Activated CD4-positive, alpha-beta T cell treated with anti-CD3 and anti-CD28 coated beads for 36 hours (primary cell): Measurements from ENCODE around the gene MUSK. TPM values are rescaled to one million over a fixed set of nuclear protein-coding genes. Genes with fewer than 3 reads are reported as not detected.

Experiments
- ATAC-seq: fragments of 200-7000 bp; cut with Tn5 transposase; one replicate; pipeline ENCODE4 v1.10.0; 2021; ENCODE audit warnings: mild to moderate bottlenecking, moderate library complexity
- CTCF ChIA-PET: fragments of 350-600 bp; sonication (Branson Sonifier 250); formaldehyde crosslinking; loops from one replicate; lab custom pipeline; 2021; ENCODE audit warnings: antibody characterized with exemption; lab: Charles Lee
- POLR2A ChIA-PET: fragments of 350-600 bp; sonication (Branson Sonifier 250); formaldehyde crosslinking; loops from one replicate; lab custom pipeline; 2021; ENCODE audit warnings: antibody characterized with exemption, inconsistent platforms; lab: Charles Lee
- DNase-seq: peaks from one replicate; pipeline ENCODE4 v3.0.0-alpha.2; 2020
- H3K27ac Mint-ChIP-seq: one replicate; pipeline ENCODE4 v1.8.0; 2021; ENCODE audit warnings: mixed read lengths
- H3K27me3 Mint-ChIP-seq: one replicate; pipeline ENCODE4 v1.8.0; 2021; ENCODE audit warnings: mixed read lengths
- H3K36me3 Mint-ChIP-seq: one replicate; pipeline ENCODE4 v1.8.0; 2021; ENCODE audit warnings: low read depth, mixed read lengths
- H3K4me1 Mint-ChIP-seq: one replicate; pipeline ENCODE4 v1.8.0; 2021; ENCODE audit warnings: mixed read lengths
- H3K4me3 Mint-ChIP-seq: one replicate; pipeline ENCODE4 v1.8.0; 2021; ENCODE audit warnings: mild to moderate bottlenecking, moderate library complexity, mixed read lengths
- H3K9me3 Mint-ChIP-seq: one replicate; pipeline ENCODE4 v1.8.0; 2021; ENCODE audit warnings: low read depth, mixed read lengths
- intact Hi-C, 2 experiments: fragments of 100-400 bp; cut with DNase I in 1 of 2; cut with micrococcal nuclease in 1 of 2; formaldehyde crosslinking; loops; one replicate each; pipeline versions ENCODE4 v1.14.2 to v1.15.1; 2022 to 2024; cut with DNase I, micrococcal nuclease
- total RNA-seq, 2 experiments: library from RNA; stranded (reverse); gene quantifications; one replicate each; pipeline ENCODE4 v1.2.3, GENCODE V29; 2021

MUSK gene
- not detected for total RNA-seq

- DNase-seq = no peak
- H3K4me3 Mint-ChIP-seq = no peak within 1 kb of the TSS
- intact Hi-C loops = no loop called here
- H3K27ac Mint-ChIP-seq = no peak within 1 kb of the TSS
- ChIA-PET CTCF (no interaction called here), POLR2A (no interaction called here)
- no peaks in the 10 kb centered on the region for H3K27me3 Mint-ChIP-seq
- H3K36me3 Mint-ChIP-seq = no peaks in the 10 kb centered on the region
- no peaks in the 10 kb centered on the region for H3K9me3 Mint-ChIP-seq
- no peaks in the 10 kb centered on the region for H3K4me1 Mint-ChIP-seq
- no peak for ATAC-seq
Observed at GRCh38 chr9:110668570-110669167, at the start of gene MUSK. Gene MUSK (plus strand): TSS chr9:110668791. CDS start chr9:110668905, 114 bp downstream.

DNA sequence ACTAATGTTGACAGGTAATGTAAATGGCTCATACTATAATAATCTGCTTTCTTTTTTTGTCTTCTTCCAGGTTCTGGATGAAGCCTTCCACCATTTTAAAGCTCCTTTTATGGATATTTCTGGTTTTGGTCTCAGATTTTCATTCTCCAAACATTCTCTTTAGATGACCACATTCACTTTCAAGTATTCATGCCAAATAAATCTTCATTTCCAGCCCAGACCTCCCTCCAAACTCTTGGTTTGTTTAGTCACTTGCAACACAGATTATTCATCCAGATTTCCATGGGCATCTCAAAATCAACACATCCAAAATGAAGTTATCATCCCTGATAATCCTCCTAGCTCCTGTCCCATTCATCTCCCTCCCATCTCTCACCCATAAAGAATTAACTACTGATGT lies 48.8 kb upstream of the MUSK start:
- Mint-ChIP-seq H3K27ac (no peak overlapping the region), H3K4me3 (no peak overlapping the region), H3K9me3 (no peaks in the 10 kb centered on the region), H3K36me3 (no peaks in the 10 kb centered on the region), H3K27me3 (peaks cover 10% of the 10 kb centered on the region), H3K4me1 (no peaks in the 10 kb centered on the region)
- ChIA-PET POLR2A (no interaction called here), CTCF (no interaction called here)
- intact Hi-C loops = loop anchor here (5.0 to 10.0 kb wide), 4 partner anchors 168 to 715 kb away; partner anchors contain the start of gene TXN (in 1 of the 2)
- DNase-seq = no peak
- ATAC-seq = no peak

DNA sequence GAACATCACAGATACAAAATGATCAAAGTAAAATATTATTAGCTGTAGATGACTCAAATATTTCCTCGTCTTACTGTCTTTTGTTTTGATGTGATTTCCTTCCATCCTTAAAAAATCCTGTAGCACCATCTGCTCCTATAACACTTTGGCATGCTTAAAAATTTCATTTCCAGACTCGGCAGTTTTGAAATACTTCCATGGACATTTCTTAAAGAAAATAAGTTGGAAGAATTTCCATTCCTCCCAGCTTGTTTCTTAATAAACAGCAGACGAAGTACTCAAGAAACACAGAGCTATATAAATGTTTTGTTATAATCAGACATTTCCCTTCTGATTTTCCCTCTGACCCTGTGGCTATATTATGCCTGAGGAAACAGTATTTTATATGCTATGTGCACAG lies 47.9 kb upstream of the MUSK start:
- Mint-ChIP-seq H3K36me3 (no peaks in the 10 kb centered on the region), H3K4me1 (peaks cover 2% of the 10 kb centered on the region), H3K4me3 (no peak overlapping the region), H3K9me3 (no peaks in the 10 kb centered on the region), H3K27ac (no peak overlapping the region), H3K27me3 (peaks cover 10% of the 10 kb centered on the region)
- DNase-seq (no peak), ATAC-seq (no peak)
- intact Hi-C loops = loop anchor here (5.0 to 10.0 kb wide), 4 partner anchors 168 to 716 kb away; partner anchors contain the start of gene TXN (in 1 of the 2)
- POLR2A ChIA-PET = no interaction called here
- CTCF ChIA-PET = no interaction called here

DNA sequence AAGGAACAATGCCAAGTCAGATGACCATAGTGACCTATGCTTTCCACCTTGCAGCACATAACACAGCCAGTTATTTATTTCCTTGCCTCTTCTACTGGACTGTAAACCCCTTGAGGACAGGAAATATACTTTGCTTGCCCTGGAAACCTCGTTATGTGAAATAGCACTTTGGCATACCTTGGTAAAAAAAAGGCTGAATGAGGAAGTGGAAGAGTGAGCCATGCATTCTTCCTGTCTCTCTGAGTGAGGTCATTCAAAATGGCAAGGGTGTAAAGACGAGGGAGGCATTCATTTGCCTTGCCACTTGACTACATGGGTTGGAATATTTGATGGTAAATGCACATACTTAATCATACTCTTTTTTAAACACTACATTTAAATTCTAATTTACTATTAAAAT lies 46.2 kb upstream of the MUSK start:
- CTCF ChIA-PET = interaction anchor here (1.0 to 2.6 kb wide), 2 partner anchors 405 to 438 kb away, joined by 3 to 25 read pairs; no protein-coding TSS in a partner anchor
- Mint-ChIP-seq H3K27me3 (peaks cover 10% of the 10 kb centered on the region), H3K4me1 (peaks cover 16% of the 10 kb centered on the region), H3K9me3 (no peaks in the 10 kb centered on the region), H3K4me3 (no peak overlapping the region), H3K27ac (no peak overlapping the region), H3K36me3 (no peaks in the 10 kb centered on the region)
- POLR2A ChIA-PET = no interaction called here
- ATAC-seq (no peak), DNase-seq (no peak)
- intact Hi-C loops = loop anchor here (2.0 to 10.0 kb wide), 5 partner anchors 170 to 718 kb away; partner anchors contain the start of gene TXN (in 1 of the 2)

- intact Hi-C loops = loop anchor here (1.0 to 10.0 kb wide), 7 partner anchors 171 to 719 kb away; partner anchors contain the start of gene TXN (in 1 of the 2)
- no peaks in the 10 kb centered on the region for H3K9me3 Mint-ChIP-seq
- H3K4me1 Mint-ChIP-seq = peaks cover 16% of the 10 kb centered on the region
- peaks cover 8% of the 10 kb centered on the region for H3K27me3 Mint-ChIP-seq
- peak; percentile 28 for DNase-seq
- CTCF ChIA-PET = interaction anchor here (0.6 to 2.6 kb wide), 11 partner anchors 15 to 665 kb away, joined by 3 to 25 read pairs (median 4); partner anchors contain the start of gene SVEP1
- H3K36me3 Mint-ChIP-seq = no peaks in the 10 kb centered on the region
- no peak overlapping the region for H3K27ac Mint-ChIP-seq
- no peak overlapping the region for H3K4me3 Mint-ChIP-seq
- ATAC-seq = no peak
- POLR2A ChIA-PET = no interaction called here
Observed at GRCh38 chr9:110623462-110624025, 45.0 kb upstream of the MUSK start.

DNA sequence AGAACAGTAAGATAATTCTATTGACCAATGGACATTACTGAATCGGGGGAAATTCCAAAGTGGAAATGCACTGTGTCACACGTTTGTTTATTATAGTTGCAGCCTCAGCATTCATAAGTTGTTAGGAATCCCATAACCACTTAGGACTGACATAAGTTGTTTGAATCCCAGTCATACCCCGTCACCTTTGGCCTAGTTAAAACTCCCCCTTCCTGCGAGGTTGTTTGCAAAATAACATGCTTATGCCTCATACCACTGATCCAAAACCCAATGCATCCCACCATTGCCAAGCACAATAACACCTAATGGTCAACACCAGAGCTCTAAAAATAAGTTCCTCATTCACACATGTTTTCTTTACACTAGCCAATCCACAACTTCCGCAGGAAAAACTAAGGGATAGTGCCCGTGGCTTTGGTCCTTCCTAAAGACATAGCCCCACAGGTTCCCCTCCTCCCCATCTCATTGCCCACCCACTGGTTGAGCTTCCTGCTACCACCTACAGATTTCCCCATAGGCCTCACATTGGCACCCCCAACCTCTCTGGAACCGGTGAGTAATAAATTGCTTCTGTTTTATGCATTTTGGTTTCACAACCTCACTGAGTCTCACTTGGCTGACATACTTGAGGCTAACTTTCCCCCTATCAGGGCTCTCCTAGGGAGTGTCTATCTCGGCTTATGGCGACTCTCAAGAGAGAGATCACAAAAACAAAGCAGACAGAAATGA lies 42.3 kb upstream of the MUSK start:
- H3K27me3 Mint-ChIP-seq = peaks cover 3% of the 10 kb centered on the region
- DNase-seq (peak; percentile 63), ATAC-seq (peak; percentile 99)
- no peaks in the 10 kb centered on the region for H3K9me3 Mint-ChIP-seq
- CTCF ChIA-PET = interaction anchor here (0.6 kb wide), 1 partner anchor 39 kb away, joined by 3 read pairs; no protein-coding TSS in a partner anchor
- H3K27ac Mint-ChIP-seq = peak overlapping the region; percentile 68
- intact Hi-C loops = loop anchor here (2.0 to 10.0 kb wide), 5 partner anchors 274 to 721 kb away; partner anchors contain the start of gene TXN (in 2 of the 2)
- peaks cover 16% of the 10 kb centered on the region for H3K4me1 Mint-ChIP-seq
- POLR2A ChIA-PET = interaction anchor here (1.0 kb wide), 1 partner anchor 368 kb away, joined by 3 read pairs; no protein-coding TSS in a partner anchor
- no peak overlapping the region for H3K4me3 Mint-ChIP-seq
- H3K36me3 Mint-ChIP-seq = no peaks in the 10 kb centered on the region

GRCh38 chr9:110635589-110635988 lies 33.0 kb upstream of the MUSK start:
- Mint-ChIP-seq H3K27ac (no peak overlapping the region), H3K27me3 (no peaks in the 10 kb centered on the region), H3K4me1 (no peaks in the 10 kb centered on the region), H3K4me3 (no peak overlapping the region), H3K9me3 (peaks cover 5% of the 10 kb centered on the region), H3K36me3 (no peaks in the 10 kb centered on the region)
- DNase-seq (no peak), ATAC-seq (no peak)
- POLR2A ChIA-PET = no interaction called here
- CTCF ChIA-PET = no interaction called here
- intact Hi-C loops = loop anchor here (5.0 kb wide), 1 partner anchor 662 kb away; no protein-coding TSS in a partner anchor

DNA sequence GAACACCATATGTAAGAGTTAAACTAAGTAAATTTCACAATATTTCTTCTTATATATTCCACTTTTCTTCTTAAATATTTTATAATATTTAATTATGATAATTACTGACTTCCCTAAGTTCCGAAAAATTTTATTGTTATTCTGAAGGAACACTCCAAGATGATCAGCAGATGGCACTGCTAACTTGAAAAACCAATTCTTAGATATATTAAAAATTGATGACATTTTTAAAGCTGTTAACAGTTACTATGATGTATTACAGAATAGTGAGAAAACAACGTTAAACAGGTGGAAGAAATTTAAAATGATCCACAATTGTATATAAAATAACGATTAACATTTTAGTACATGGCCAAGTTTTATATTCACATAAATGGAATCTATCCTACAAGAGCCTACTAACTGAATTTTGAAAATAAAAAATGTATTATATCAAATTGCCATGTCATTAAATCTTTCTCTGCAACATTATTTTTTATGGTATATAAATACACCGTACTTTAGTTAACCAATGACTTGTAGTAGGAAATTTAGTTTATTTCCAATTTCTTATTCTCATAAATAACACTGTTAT lies 30.1 kb upstream of the MUSK start:
- H3K27ac Mint-ChIP-seq = no peak overlapping the region
- H3K4me3 Mint-ChIP-seq = no peak overlapping the region
- no peak for ATAC-seq
- ChIA-PET CTCF (interaction anchor here (0.7 kb wide), 1 partner anchor 336 kb away, joined by 3 read pairs; no protein-coding TSS in a partner anchor), POLR2A (no interaction called here)
- H3K9me3 Mint-ChIP-seq = peaks cover 5% of the 10 kb centered on the region
- no peak for DNase-seq
- H3K27me3 Mint-ChIP-seq = no peaks in the 10 kb centered on the region
- no peaks in the 10 kb centered on the region for H3K4me1 Mint-ChIP-seq
- H3K36me3 Mint-ChIP-seq = no peaks in the 10 kb centered on the region
- intact Hi-C loops = loop anchor here (5.0 kb wide), 1 partner anchor 659 kb away; no protein-coding TSS in a partner anchor

DNA sequence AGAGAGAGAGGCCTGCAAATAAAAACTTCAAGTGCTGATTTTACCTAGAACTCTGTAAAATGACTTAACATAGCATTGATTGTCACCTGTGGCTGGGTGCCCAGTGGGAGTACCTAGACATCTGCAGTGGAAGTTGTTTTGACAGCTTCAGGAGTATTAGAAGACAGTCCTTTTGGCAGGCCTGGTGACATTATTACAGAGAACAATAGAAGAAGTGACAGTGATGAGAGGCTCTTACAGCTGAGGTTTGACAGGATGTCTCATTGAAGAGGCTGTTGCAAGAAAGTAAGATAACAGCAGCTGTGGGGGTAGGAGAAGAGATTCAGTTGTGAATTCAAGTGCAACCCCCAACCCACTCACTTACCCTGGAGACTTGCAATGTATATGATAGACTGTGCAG lies 27.9 kb upstream of the MUSK start:
- H3K36me3 Mint-ChIP-seq = no peaks in the 10 kb centered on the region
- ChIA-PET POLR2A (no interaction called here), CTCF (no interaction called here)
- no peaks in the 10 kb centered on the region for H3K4me1 Mint-ChIP-seq
- no peak overlapping the region for H3K27ac Mint-ChIP-seq
- no peak for ATAC-seq
- no peaks in the 10 kb centered on the region for H3K27me3 Mint-ChIP-seq
- intact Hi-C loops = no loop called here
- peaks cover 2% of the 10 kb centered on the region for H3K9me3 Mint-ChIP-seq
- no peak overlapping the region for H3K4me3 Mint-ChIP-seq
- DNase-seq = no peak

- no peak overlapping the region for H3K27ac Mint-ChIP-seq
- no peaks in the 10 kb centered on the region for H3K9me3 Mint-ChIP-seq
- DNase-seq (no peak), ATAC-seq (no peak)
- H3K27me3 Mint-ChIP-seq = no peaks in the 10 kb centered on the region
- no peak overlapping the region for H3K4me3 Mint-ChIP-seq
- intact Hi-C loops = no loop called here
- H3K4me1 Mint-ChIP-seq = no peaks in the 10 kb centered on the region
- POLR2A ChIA-PET = no interaction called here
- no peaks in the 10 kb centered on the region for H3K36me3 Mint-ChIP-seq
- CTCF ChIA-PET = no interaction called here
Observed at GRCh38 chr9:110641293-110641692, 27.3 kb upstream of the MUSK start.

DNA sequence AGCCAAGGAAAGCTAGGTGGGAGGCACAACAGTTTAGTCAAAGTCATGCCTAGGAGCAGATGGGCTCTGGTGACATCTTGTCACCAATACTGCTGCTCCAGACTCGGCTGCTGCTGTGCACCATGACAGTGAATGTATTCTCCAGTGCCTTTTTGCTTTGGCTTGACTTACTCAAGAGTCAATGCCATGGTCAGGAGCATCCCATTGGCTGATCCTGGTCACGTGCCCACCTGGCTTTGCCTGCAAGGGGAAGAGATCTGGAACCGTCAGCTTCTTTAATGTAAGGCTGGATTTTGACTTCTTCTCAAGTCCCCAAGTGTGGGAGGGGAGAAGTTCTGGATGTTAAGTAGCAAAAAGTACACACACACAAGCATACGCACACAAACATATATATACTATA lies 19.9 kb upstream of the MUSK start:
- Mint-ChIP-seq H3K27me3 (no peaks in the 10 kb centered on the region), H3K27ac (no peak overlapping the region), H3K9me3 (no peaks in the 10 kb centered on the region), H3K4me3 (no peak overlapping the region), H3K4me1 (no peaks in the 10 kb centered on the region), H3K36me3 (no peaks in the 10 kb centered on the region)
- ATAC-seq (no peak), DNase-seq (no peak)
- CTCF ChIA-PET = no interaction called here
- intact Hi-C loops = no loop called here
- POLR2A ChIA-PET = no interaction called here
